Liver (tissue), 3 donors: ENCODE results near the gene ZNF532.

Experiments used
- ATF3 ChIP-seq: IDR thresholded peaks from 2 replicates; pipeline ENCODE4 v1.6.1; 2016; ENCODE audit warnings: antibody characterized with exemption
- CTCF ChIP-seq: fragments of 150-350 bp; IDR thresholded peaks from 2 replicates; pipeline ENCODE4 v1.5.1; 2017; ENCODE audit warnings: improper control_type of control experiment, low read depth, low read length; ENCODE audit not compliant: missing input control
- EGR1 ChIP-seq, 2 donors: IDR thresholded peaks; 2 replicates each; pipeline ENCODE4 v1.6.1; 2016 to 2018; ENCODE audit warnings: antibody characterized with exemption in 2 of 2, low read depth in 2 of 2
- GABPA ChIP-seq, 2 donors: IDR thresholded peaks in 1 of 2; conservative IDR thresholded peaks in 1 of 2; 2 replicates each; pipeline ENCODE4 v1.6.1; 2016; ENCODE audit warnings: antibody characterized with exemption in 2 of 2, mild to moderate bottlenecking in 1 of 2, moderate library complexity in 1 of 2
- JUND ChIP-seq, 2 donors: IDR thresholded peaks; 2 replicates each; pipeline ENCODE4 v1.6.1; 2016; ENCODE audit warnings: antibody characterized with exemption in 2 of 2
- RAD21 ChIP-seq, 2 donors: IDR thresholded peaks; 2 replicates each; pipeline ENCODE4 v1.6.1; 2016; ENCODE audit warnings: antibody characterized with exemption in 2 of 2, mild to moderate bottlenecking in 2 of 2
- REST ChIP-seq: IDR thresholded peaks from 2 replicates; pipeline ENCODE4 v1.6.1; 2016; ENCODE audit warnings: antibody characterized with exemption, mild to moderate bottlenecking
- TAF1 ChIP-seq: conservative IDR thresholded peaks from 2 replicates; pipeline ENCODE4 v1.6.1; 2016; ENCODE audit warnings: antibody characterized with exemption, mild to moderate bottlenecking
- donor health status: healthy.
- donor health status: healthy.

- TF ChIP-seq CTCF (no peak), REST (no peak), RAD21 (IDR thresholded peaks at IDR 0.05) (no peak), EGR1 (IDR thresholded peaks at IDR 0.05; ENCODE audit: low read depth in 2 of 2) (no peak), ATF3 (no peak), JUND (IDR thresholded peaks at IDR 0.05) (no peak), TAF1 (no peak), GABPA (IDR thresholded peaks at IDR 0.05 in 1 of 2, conservative IDR thresholded peaks at IDR 0.05 in 1 of 2) (no peak)
Observed at GRCh38 chr18:58943896-58944295, 79.2 kb downstream of the ZNF532 start.
